ENCODE measurements around the gene CDK16. TPM values are rescaled to one million over a fixed set of nuclear protein-coding genes. Genes with fewer than 3 reads are reported as not detected.

The CDK16 gene
- total and polyA plus RNA-seq, 9 of the 15 experiments (the other 6 are each of a cell fraction or from before 2014, with no cell fraction given): 3.9 to 104 (median 57.5) TPM

DNA sequence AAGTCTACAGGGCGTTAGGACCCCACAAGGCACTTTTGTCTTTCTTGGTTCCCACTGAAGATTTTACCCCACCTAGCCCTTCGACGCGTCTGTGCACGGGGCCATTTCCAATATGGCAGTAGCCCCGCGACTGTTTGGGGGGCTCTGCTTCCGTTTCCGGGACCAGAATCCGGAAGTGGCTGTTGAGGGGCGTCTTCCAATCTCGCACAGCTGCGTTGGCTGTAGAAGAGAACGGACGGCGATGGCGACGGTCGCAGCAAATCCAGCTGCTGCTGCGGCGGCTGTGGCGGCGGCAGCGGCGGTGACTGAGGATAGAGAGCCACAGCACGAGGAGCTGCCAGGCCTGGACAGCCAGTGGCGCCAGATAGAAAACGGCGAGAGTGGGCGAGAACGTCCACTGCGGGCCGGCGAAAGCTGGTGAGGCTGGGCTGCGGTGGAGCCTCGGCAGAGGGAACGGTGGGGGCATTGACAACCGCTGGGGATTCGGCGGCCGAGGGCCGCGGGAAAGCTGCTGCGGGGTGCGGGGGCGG lies 14.4 kb downstream of the CDK16 start, which contains the start of gene USP11 (continued):
- TF ChIP-seq E2F1 (CRISPR knock-in tag; IDR thresholded peaks at IDR 0.05): no peak
- no peak for TF ChIP-seq DEAF1 (CRISPR knock-in tag; IDR thresholded peaks at IDR 0.05)
- TF ChIP-seq SREBF2 (CRISPR knock-in tag; IDR thresholded peaks at IDR 0.05): no peak
- TF ChIP-seq XRCC5 (IDR thresholded peaks at IDR 0.05; ENCODE audit: low read depth, low read length): no peak
- TF ChIP-seq L3MBTL2 (IDR thresholded peaks at IDR 0.05): peak; percentile 52
- TF ChIP-seq HEY1 (CRISPR knock-in tag; IDR thresholded peaks at IDR 0.05; ENCODE audit: borderline replicate concordance): no peak
- TF ChIP-seq MAZ (CRISPR knock-in tag; conservative IDR thresholded peaks at IDR 0.05 in 1 of 2, IDR thresholded peaks at IDR 0.05 in 1 of 2): 0 out of 4 replicates have a peak, but pooled peaks of 1 of the 2 experiments have one; percentile 7
- TF ChIP-seq, protein P1, sequence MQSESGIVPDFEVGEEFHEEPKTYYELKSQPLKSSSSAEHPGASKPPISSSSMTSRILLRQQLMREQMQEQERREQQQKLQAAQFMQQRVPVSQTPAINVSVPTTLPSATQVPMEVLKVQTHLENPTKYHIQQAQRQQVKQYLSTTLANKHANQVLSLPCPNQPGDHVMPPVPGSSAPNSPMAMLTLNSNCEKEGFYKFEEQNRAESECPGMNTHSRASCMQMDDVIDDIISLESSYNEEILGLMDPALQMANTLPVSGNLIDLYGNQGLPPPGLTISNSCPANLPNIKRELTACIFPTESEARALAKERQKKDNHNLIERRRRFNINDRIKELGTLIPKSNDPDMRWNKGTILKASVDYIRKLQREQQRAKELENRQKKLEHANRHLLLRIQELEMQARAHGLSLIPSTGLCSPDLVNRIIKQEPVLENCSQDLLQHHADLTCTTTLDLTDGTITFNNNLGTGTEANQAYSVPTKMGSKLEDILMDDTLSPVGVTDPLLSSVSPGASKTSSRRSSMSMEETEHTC (IDR thresholded peaks at IDR 0.05): no peak
- TF ChIP-seq TCF3 (CRISPR knock-in tag; IDR thresholded peaks at IDR 0.05): no peak
- no peak for TF ChIP-seq TARDBP (IDR thresholded peaks at IDR 0.05)
- TF ChIP-seq ZNF23 (CRISPR knock-in tag; IDR thresholded peaks at IDR 0.05): no peak
- TF ChIP-seq, protein P2, sequence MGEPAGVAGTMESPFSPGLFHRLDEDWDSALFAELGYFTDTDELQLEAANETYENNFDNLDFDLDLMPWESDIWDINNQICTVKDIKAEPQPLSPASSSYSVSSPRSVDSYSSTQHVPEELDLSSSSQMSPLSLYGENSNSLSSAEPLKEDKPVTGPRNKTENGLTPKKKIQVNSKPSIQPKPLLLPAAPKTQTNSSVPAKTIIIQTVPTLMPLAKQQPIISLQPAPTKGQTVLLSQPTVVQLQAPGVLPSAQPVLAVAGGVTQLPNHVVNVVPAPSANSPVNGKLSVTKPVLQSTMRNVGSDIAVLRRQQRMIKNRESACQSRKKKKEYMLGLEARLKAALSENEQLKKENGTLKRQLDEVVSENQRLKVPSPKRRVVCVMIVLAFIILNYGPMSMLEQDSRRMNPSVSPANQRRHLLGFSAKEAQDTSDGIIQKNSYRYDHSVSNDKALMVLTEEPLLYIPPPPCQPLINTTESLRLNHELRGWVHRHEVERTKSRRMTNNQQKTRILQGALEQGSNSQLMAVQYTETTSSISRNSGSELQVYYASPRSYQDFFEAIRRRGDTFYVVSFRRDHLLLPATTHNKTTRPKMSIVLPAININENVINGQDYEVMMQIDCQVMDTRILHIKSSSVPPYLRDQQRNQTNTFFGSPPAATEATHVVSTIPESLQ (CRISPR knock-in tag; IDR thresholded peaks at IDR 0.05): no peak
- no peak for TF ChIP-seq HNRNPH1 (optimal IDR thresholded peaks at IDR 0.05; ENCODE audit: low read depth, low read length)
- no peak for TF ChIP-seq PKNOX1 (IDR thresholded peaks at IDR 0.05)
- no peak for TF ChIP-seq ZNF518B (CRISPR knock-in tag; IDR thresholded peaks at IDR 0.05)
- TF ChIP-seq ZEB2 (IDR thresholded peaks at IDR 0.05): no peak
- no peak for TF ChIP-seq KAT7 (CRISPR knock-in tag; IDR thresholded peaks at IDR 0.05; ENCODE audit: borderline replicate concordance)
